WTC11 (cell line): Measurements from ENCODE around the gene RNF152. TPM values are rescaled to one million over a fixed set of nuclear protein-coding genes. Genes with fewer than 3 reads are reported as not detected.

Source experiments
- ATAC-seq: fragments of 200-7000 bp; cut with Tn5 transposase; 2 replicates; pipeline ENCODE4 v1.10.0; 2021; ENCODE audit warnings: mild to moderate bottlenecking, moderate library complexity
- CTCF ChIA-PET: fragments of 300-600 bp; sonication (Branson Sonifier 250); formaldehyde crosslinking; loops from one replicate; lab custom pipeline; 2021; ENCODE audit warnings: antibody characterized with exemption; lab: Charles Lee
- POLR2A ChIA-PET: fragments of 350-600 bp; sonication (Branson Sonifier 250); formaldehyde crosslinking; loops from one replicate; lab custom pipeline; 2021; ENCODE audit warnings: antibody characterized with exemption; lab: Charles Lee
- DNase-seq: peaks from one replicate; pipeline ENCODE4 v3.0.0; 2021; ENCODE audit warnings: low spot score
- H3K27ac Mint-ChIP-seq: 2 replicates; pipeline ENCODE4 v1.8.0; 2021; ENCODE audit warnings: mixed read lengths
- H3K27me3 Mint-ChIP-seq: 2 replicates; pipeline ENCODE4 v1.8.0; 2021; ENCODE audit warnings: low read depth, mild to moderate bottlenecking, moderate library complexity, mixed read lengths
- H3K36me3 Mint-ChIP-seq: 2 replicates; pipeline ENCODE4 v1.8.0; 2021; ENCODE audit warnings: mixed read lengths
- H3K4me1 Mint-ChIP-seq: 2 replicates; pipeline ENCODE4 v1.8.0; 2022; ENCODE audit warnings: mixed read lengths
- H3K4me3 Mint-ChIP-seq: 2 replicates; pipeline ENCODE4 v1.8.0; 2021; ENCODE audit warnings: mild to moderate bottlenecking, moderate library complexity, mixed read lengths
- H3K9me3 Mint-ChIP-seq: 2 replicates; pipeline ENCODE4 v1.8.0; 2021; ENCODE audit warnings: mixed read lengths
- ATF6 ChIP-seq: sonication (generic); formaldehyde crosslinking; IDR thresholded peaks from 2 replicates; pipeline ENCODE4 v1.8.1; 2023; ENCODE audit warnings: mild to moderate bottlenecking, missing genetic modification reagents
- CREB1 ChIP-seq: sonication (generic); formaldehyde crosslinking; IDR thresholded peaks from 2 replicates; pipeline ENCODE4 v1.8.0; 2023; ENCODE audit warnings: mild to moderate bottlenecking, missing genetic modification reagents
- E2F5 ChIP-seq: sonication (generic); formaldehyde crosslinking; IDR thresholded peaks from 2 replicates; pipeline ENCODE4 v1.8.1; 2022; ENCODE audit warnings: mild to moderate bottlenecking, moderate library complexity, missing genetic modification reagents
- ELF4 ChIP-seq: sonication (generic); formaldehyde crosslinking; IDR thresholded peaks from 2 replicates; pipeline ENCODE4 v1.8.1; 2022; ENCODE audit warnings: low read depth, mild to moderate bottlenecking, moderate library complexity, missing genetic modification reagents
- HMGA2 ChIP-seq: fragments of 250-450 bp; sonication (Bioruptor Pico); IDR thresholded peaks from 2 replicates; pipeline ENCODE4 v1.4.0; 2021; ENCODE audit warnings: mild to moderate bottlenecking, moderate library complexity
- NFATC4 ChIP-seq: fragments of 250-450 bp; sonication (Bioruptor Pico); IDR thresholded peaks from 2 replicates; pipeline ENCODE4 v1.9.0; 2021; ENCODE audit warnings: mild to moderate bottlenecking
- NR1H2 ChIP-seq: sonication (generic); formaldehyde crosslinking; IDR thresholded peaks from 2 replicates; pipeline ENCODE4 v1.9.0; 2021; ENCODE audit warnings: mild to moderate bottlenecking, moderate library complexity, missing genetic modification reagents
- RELA ChIP-seq: sonication (generic); formaldehyde crosslinking; IDR thresholded peaks from 2 replicates; pipeline ENCODE4 v1.8.1; 2022; ENCODE audit warnings: missing genetic modification reagents, mild to moderate bottlenecking, borderline replicate concordance
- SMAD4 ChIP-seq: sonication (generic); formaldehyde crosslinking; IDR thresholded peaks from 2 replicates; pipeline ENCODE4 v1.8.0; 2022; ENCODE audit warnings: mild to moderate bottlenecking, missing genetic modification reagents
- SOX15 ChIP-seq: fragments of 250-450 bp; sonication (Bioruptor Pico); IDR thresholded peaks from 2 replicates; pipeline ENCODE4 v1.9.0; 2021; ENCODE audit warnings: mild to moderate bottlenecking
- TP53 ChIP-seq: sonication (generic); formaldehyde crosslinking; IDR thresholded peaks from 2 replicates; pipeline ENCODE4 v1.8.1; 2023; ENCODE audit warnings: mild to moderate bottlenecking, missing genetic modification reagents
- ZNF396 ChIP-seq: fragments of 250-450 bp; sonication (Bioruptor Pico); IDR thresholded peaks from 2 replicates; pipeline ENCODE4 v1.8.0; 2021; ENCODE audit warnings: mild to moderate bottlenecking, moderate library complexity, borderline replicate concordance
- ZNF416 ChIP-seq: fragments of 250-450 bp; sonication (Bioruptor Pico); IDR thresholded peaks from 2 replicates; pipeline ENCODE4 v1.9.0; 2021; ENCODE audit warnings: mild to moderate bottlenecking, inconsistent platforms
- ZNF423 ChIP-seq: fragments of 250-450 bp; sonication (Bioruptor Pico); IDR thresholded peaks from 2 replicates; pipeline ENCODE4 v2.1.2; 2022; ENCODE audit warnings: mild to moderate bottlenecking, moderate library complexity
- ZNF425 ChIP-seq: fragments of 250-450 bp; sonication (Bioruptor Pico); conservative IDR thresholded peaks from 2 replicates; pipeline ENCODE4 v1.9.0; 2021; ENCODE audit warnings: mild to moderate bottlenecking
- ZNF532 ChIP-seq: fragments of 250-450 bp; sonication (Bioruptor Pico); IDR thresholded peaks from 2 replicates; pipeline ENCODE4 v1.9.0; 2021; ENCODE audit warnings: mild to moderate bottlenecking, borderline replicate concordance
- total RNA-seq: library from RNA; stranded (reverse); gene quantifications from 3 replicates; pipeline ENCODE4 v1.2.3, GENCODE V29; 2021

RNF152 gene
- total RNA-seq, 1 experiment from 2014 or later, result 3.7 TPM

DNA sequence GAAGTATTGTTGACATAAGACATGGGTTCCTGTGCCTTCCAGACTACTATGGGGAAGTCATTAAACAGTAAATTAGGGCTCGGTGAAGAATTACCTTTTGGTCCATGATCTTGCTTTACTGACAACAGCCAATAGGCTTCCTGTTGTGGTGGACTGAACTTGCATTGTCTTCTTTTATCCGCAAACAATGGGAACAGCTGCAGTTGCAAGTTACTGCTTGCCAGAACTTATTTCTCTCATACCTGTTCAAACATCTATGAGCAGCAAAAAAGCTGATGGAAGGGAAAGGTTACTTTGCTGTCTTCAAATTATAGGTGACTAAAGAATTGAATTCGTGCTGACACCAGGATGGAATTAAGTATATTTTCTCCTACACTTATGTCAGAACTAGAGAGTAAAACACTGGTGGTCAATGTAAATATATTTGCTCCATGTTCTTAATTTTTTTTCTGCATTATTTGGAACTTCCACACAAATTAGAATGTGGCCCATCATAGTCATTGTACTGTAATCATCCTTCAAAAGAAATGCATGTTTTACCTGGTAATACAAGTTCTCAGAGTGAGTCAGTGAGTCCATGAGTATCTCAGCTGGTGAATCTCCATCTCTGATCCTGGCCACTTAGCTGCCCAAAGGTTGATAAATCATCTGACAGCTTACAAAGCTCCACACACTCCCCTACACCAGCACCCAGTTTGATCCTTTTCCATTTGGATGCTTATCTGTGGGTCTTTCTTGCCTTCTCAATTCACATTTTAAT lies 37.3 kb upstream of the RNF152 start (continued):
- TF ChIP-seq E2F5 (CRISPR knock-in tag) (no peak), CREB1 (CRISPR knock-in tag) (no peak), NR1H2 (CRISPR knock-in tag) (no peak)

GRCh38 chr18:61926532-61926931 lies 33.7 kb upstream of the RNF152 start:
- Mint-ChIP-seq H3K27me3 (no peaks in the 10 kb centered on the region), H3K4me1 (no peaks in the 10 kb centered on the region), H3K9me3 (peaks cover 33% of the 10 kb centered on the region)
- TF ChIP-seq NFATC4 (CRISPR knock-in tag) (no peak), ZNF416 (no peak), ELF4 (CRISPR knock-in tag) (no peak), HMGA2 (CRISPR knock-in tag) (no peak), TP53 (no peak), ZNF396 (CRISPR knock-in tag) (no peak)
- TF ChIP-seq, all 79 proteins: peak for 0
- Mint-ChIP-seq H3K36me3 (peaks cover 4% of the 10 kb centered on the region), H3K27ac (no peak overlapping the region), H3K4me3 (no peak overlapping the region)
- ATAC-seq (no peak), DNase-seq (no peak)
- CTCF ChIA-PET, result no interaction called here
- POLR2A ChIA-PET, result no interaction called here

GRCh38 chr18:61924550-61924949 lies 31.7 kb upstream of the RNF152 start:
- DNase-seq, result no peak
- no peak overlapping the region for H3K27ac Mint-ChIP-seq
- peaks cover 26% of the 10 kb centered on the region for H3K9me3 Mint-ChIP-seq
- H3K27me3 Mint-ChIP-seq, result no peaks in the 10 kb centered on the region
- CTCF ChIA-PET, result no interaction called here
- TF ChIP-seq ZNF425 (CRISPR knock-in tag) (no peak), ZNF532 (CRISPR knock-in tag) (no peak)
- TF ChIP-seq, all 79 proteins: peak for 0
- no peaks in the 10 kb centered on the region for H3K4me1 Mint-ChIP-seq
- POLR2A ChIA-PET, result no interaction called here
- no peak overlapping the region for H3K4me3 Mint-ChIP-seq
- H3K36me3 Mint-ChIP-seq, result peaks cover 4% of the 10 kb centered on the region
- ATAC-seq, result no peak

DNA sequence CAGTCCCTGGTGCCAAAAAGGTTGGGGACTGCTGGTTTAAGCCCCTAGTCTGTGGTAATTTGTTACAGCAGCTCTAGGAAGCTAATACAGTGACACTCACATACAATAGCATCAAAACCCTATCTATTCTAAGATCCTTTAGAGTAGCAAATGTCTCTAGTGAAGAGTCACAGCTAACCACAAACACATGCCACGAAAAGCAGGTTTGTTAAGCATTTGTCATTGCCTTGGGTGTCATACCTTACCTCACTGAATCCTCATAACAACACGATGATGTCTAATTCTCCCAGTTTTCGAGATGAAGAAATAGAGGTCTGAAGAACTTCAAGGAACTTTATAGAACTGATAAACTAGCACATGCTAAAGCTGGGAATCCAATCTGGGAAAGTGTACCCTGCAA lies 29.6 kb upstream of the RNF152 start:
- no peak overlapping the region for H3K4me3 Mint-ChIP-seq
- DNase-seq, result no peak
- no peaks in the 10 kb centered on the region for H3K27me3 Mint-ChIP-seq
- H3K4me1 Mint-ChIP-seq, result no peaks in the 10 kb centered on the region
- TF ChIP-seq SOX15 (CRISPR knock-in tag) (no peak), ZNF423 (CRISPR knock-in tag) (no peak), SMAD4 (CRISPR knock-in tag) (no peak), RELA (CRISPR knock-in tag) (no peak), ATF6 (no peak)
- TF ChIP-seq, all 79 proteins: peak for 0
- ChIA-PET POLR2A (no interaction called here), CTCF (no interaction called here)
- H3K27ac Mint-ChIP-seq, result no peak overlapping the region
- no peaks in the 10 kb centered on the region for H3K36me3 Mint-ChIP-seq
- peaks cover 11% of the 10 kb centered on the region; the same call in 1 of the 2 replicates for H3K9me3 Mint-ChIP-seq
- no peak for ATAC-seq
